ENCODE data around the gene SLC26A9. TPM values are rescaled to one million over a fixed set of nuclear protein-coding genes. Genes with fewer than 3 reads are reported as not detected.

The SLC26A9 gene
- total RNA-seq, 4 donors from 2014 or later, result 1.6 to 4.8 (median 3.3) TPM

DNA sequence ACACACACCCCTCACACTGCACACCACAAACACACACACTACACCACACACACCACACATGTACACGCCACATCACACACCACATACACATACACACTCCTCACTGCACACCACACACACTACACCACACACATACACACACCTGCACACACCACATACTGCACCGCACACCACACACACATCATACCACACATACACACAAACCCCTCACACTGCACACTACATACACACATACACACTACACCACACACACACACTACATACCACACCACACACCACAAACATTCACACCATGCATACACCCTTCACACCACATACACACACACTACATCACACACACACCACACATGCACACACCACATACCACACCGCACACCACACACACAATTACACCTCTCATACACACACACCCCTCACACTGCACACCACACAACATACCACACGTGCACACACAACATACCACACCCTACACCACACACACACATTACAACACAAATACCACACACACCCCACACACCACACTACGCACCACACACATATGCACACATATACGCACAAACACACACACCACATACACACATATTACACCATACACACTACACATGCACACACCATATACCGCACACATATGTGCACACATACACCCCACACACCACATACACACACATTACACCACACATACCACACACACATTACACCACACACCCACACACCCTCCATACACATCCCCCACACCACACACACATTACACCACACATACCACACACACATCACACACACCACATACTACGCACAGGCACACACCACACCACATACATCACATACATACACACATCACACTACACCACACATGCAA is 30.3 kb upstream of the SLC26A9 start:
- TF ChIP-seq, protein P1, sequence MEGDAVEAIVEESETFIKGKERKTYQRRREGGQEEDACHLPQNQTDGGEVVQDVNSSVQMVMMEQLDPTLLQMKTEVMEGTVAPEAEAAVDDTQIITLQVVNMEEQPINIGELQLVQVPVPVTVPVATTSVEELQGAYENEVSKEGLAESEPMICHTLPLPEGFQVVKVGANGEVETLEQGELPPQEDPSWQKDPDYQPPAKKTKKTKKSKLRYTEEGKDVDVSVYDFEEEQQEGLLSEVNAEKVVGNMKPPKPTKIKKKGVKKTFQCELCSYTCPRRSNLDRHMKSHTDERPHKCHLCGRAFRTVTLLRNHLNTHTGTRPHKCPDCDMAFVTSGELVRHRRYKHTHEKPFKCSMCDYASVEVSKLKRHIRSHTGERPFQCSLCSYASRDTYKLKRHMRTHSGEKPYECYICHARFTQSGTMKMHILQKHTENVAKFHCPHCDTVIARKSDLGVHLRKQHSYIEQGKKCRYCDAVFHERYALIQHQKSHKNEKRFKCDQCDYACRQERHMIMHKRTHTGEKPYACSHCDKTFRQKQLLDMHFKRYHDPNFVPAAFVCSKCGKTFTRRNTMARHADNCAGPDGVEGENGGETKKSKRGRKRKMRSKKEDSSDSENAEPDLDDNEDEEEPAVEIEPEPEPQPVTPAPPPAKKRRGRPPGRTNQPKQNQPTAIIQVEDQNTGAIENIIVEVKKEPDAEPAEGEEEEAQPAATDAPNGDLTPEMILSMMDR (IDR thresholded peaks at IDR 0.05), result no peak
- no peak for TF ChIP-seq POLR2A (IDR thresholded peaks at IDR 0.05)
- 96% methylated on average over 8 of the region's 8 CpGs for WGBS, 2 donors
- H3K27me3 ChIP-seq, result no peaks in the 10 kb centered on the region
- no peaks in the 10 kb centered on the region for H3K9me3 ChIP-seq
- H3K27ac ChIP-seq, result no peak overlapping the region
- DNase-seq, result no peak
- no peaks in the 10 kb centered on the region for H3K36me3 ChIP-seq
- intact Hi-C loops (cut with DNase I), result no loop called here
- peaks cover 0 to 35% of the 10 kb centered on the region in 2 donors for H3K4me1 ChIP-seq
- H3K4me3 ChIP-seq (replicated peaks in 1 of 3), result no peak overlapping the region

DNA sequence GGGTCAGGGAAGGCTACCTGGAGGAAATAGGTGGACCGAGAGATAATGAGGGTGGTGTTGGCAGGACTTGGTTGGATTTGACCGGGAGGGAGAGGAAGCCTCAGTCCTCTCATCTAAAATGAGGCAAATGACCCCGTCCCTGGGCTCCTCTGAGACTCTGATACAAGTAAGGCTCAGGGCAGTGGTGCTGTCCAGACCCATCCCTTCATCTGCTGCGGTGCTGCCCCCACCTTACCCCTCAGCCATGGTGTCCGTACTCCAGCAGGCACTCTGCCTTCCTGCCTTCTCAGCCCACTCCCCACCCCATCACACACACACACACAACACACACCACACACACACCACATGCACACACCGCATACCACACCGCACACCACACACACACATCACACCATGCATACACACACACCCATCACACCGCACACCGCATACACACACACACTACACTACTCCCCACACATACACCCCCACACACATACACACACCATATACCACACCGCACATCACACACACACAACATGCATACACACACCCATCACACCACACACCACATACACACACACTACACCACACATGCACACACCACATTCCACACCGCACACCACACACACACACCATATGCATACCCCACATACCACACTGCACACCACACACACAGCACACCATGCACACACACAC is 29.4 kb upstream of the SLC26A9 start:
- intact Hi-C loops (cut with DNase I), result no loop called here
- H3K4me1 ChIP-seq, result peaks cover 0 to 35% of the 10 kb centered on the region in 2 donors
- no peak for DNase-seq
- H3K36me3 ChIP-seq, result no peaks in the 10 kb centered on the region
- no peak overlapping the region for H3K4me3 ChIP-seq (replicated peaks in 1 of 3)
- no peaks in the 10 kb centered on the region for H3K9me3 ChIP-seq
- 87 to 89% methylated on average over 11 of the region's 11 CpGs for WGBS, 2 donors
- no peaks in the 10 kb centered on the region for H3K27me3 ChIP-seq
- no peak for TF ChIP-seq POLR2A (IDR thresholded peaks at IDR 0.05)
- TF ChIP-seq, protein P1 (IDR thresholded peaks at IDR 0.05), result no peak
- no peak overlapping the region for H3K27ac ChIP-seq

DNA sequence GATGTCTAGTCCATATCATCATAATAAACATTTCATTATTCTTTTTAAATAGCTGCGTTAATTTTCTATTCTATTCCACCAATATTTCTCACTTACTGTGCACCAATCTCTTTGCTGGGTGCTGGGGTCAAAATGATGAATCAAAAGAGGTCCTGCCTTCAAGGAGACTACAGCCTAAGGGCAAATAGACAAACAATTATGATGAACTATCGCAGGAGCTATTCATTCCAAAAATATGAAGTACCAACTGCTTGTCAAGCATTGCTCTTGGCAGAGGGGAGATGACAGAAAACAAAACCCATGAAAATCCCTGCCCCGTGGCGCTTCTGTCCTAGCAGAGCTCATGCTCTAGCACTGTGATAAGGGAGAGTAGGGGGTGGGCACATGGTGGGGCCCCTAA is 28.8 kb upstream of the SLC26A9 start:
- Histone ChIP-seq H3K27me3 (no peaks in the 10 kb centered on the region), H3K4me3 (replicated peaks in 1 of 3) (no peak overlapping the region), H3K27ac (peak overlapping the region in 1 of 3 donors; percentile 79), H3K36me3 (no peaks in the 10 kb centered on the region), H3K4me1 (peaks cover 0 to 32% of the 10 kb centered on the region in 2 donors), H3K9me3 (no peaks in the 10 kb centered on the region)
- DNase-seq, result no peak
- intact Hi-C loops (cut with DNase I), result no loop called here
- 91 to 93% methylated on average over 4 of the region's 4 CpGs for WGBS, 2 donors
- TF ChIP-seq POLR2A (IDR thresholded peaks at IDR 0.05), result no peak
- TF ChIP-seq, protein P1 (IDR thresholded peaks at IDR 0.05), result no peak

DNA sequence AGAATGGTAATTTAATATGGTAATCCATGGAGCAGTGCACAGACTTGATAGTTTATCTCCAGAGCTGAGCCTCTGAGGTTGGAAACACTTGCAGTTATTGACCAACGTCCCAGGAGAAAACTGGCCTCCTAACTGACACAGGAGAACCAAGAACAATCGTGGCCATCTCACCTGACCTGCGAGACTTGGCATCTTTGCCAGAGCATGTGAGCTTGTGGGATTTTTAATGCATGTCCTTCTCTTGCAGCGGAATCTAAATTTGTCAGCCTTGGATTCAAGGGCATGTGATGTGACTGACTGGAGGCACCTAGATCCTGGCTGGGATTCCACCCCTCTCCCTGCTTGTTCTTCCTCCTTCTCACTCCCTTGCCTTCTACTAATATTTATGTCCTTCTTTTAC is 27.8 kb upstream of the SLC26A9 start:
- Histone ChIP-seq H3K27me3 (no peaks in the 10 kb centered on the region), H3K4me1 (peaks cover 0 to 23% of the 10 kb centered on the region in 2 donors), H3K27ac (peak overlapping the region in 2 of 3 donors; percentile 65 to 79), H3K9me3 (no peaks in the 10 kb centered on the region), H3K36me3 (no peaks in the 10 kb centered on the region), H3K4me3 (replicated peaks in 1 of 3) (no peak overlapping the region)
- intact Hi-C loops (cut with DNase I), result no loop called here
- TF ChIP-seq POLR2A (IDR thresholded peaks at IDR 0.05), result no peak
- TF ChIP-seq, protein P1 (IDR thresholded peaks at IDR 0.05), result no peak
- peak; percentile 77 for DNase-seq
- 57 to 77% methylated on average over 4 of the region's 4 CpGs for WGBS, 2 donors

DNA sequence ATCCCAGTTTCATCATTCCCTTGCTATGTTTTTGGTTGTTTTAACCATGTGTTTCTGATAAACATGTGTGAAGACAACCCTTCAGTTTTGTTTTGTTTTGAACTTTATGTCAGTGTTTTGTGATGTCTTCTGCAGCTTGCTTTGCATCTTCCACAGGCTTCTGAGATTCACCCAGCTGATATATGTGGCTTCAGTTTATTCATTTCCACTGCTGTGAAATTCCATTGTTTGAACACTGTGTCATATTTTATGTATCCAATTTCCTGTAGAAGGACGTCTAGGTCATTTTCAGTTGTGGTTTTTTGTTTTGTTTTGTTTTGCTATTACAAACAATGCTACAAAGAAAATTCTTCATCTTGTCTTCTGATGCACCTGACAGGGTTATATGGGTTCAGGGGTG is 27.2 kb upstream of the SLC26A9 start:
- Histone ChIP-seq H3K27ac (peak overlapping the region in 2 of 3 donors; percentile 54 to 79), H3K27me3 (no peaks in the 10 kb centered on the region), H3K4me1 (peaks cover 0 to 17% of the 10 kb centered on the region in 2 donors), H3K4me3 (replicated peaks in 1 of 3) (no peak overlapping the region), H3K9me3 (no peaks in the 10 kb centered on the region), H3K36me3 (no peaks in the 10 kb centered on the region)
- DNase-seq, result no peak
- no peak for TF ChIP-seq POLR2A (IDR thresholded peaks at IDR 0.05)
- TF ChIP-seq, protein P1 (IDR thresholded peaks at IDR 0.05), result no peak
- intact Hi-C loops (cut with DNase I), result no loop called here
- WGBS, 2 donors, result 59 to 70% methylated on average over 1 of the region's 1 CpG
